ENCODE measurements around the gene PNISR.

- TF ChIP-seq CTCF (IDR thresholded peaks at IDR 0.05; ENCODE audit: low read length) (no peak), EZH2 (optimal IDR thresholded peaks at IDR 0.05; ENCODE audit: low read depth, low read length) (no peak), EZH2phosphoT487 (IDR thresholded peaks at IDR 0.05; ENCODE audit: low read length) (no peak)
These were observed 46.5 kb upstream of the PNISR start for GRCh38 chr6:99471638-99472037.
